T-helper 1 cell treated with Interleukin-12 subunit alpha and Interleukin-12 subunit beta and Interleukin-4 antibody, amounts not matched to agents 30 μg/mL and 1 μg/mL, for 36 hours (primary cell): ENCODE measurements around the gene PAMR1.

ENCODE experiments used
- H3K27ac Mint-ChIP-seq: one replicate; pipeline ENCODE4 v1.8.0; 2021; ENCODE audit warnings: mild to moderate bottlenecking, mixed read lengths
- H3K27me3 Mint-ChIP-seq: one replicate; pipeline ENCODE4 v1.8.0; 2021; ENCODE audit warnings: low read depth, mixed read lengths
- H3K36me3 Mint-ChIP-seq: one replicate; pipeline ENCODE4 v1.8.0; 2021; ENCODE audit warnings: low read depth, mixed read lengths
- H3K4me1 Mint-ChIP-seq: one replicate; pipeline ENCODE4 v1.8.0; 2021; ENCODE audit warnings: low read depth, mixed read lengths
- H3K4me3 Mint-ChIP-seq: one replicate; pipeline ENCODE4 v1.8.0; 2021; ENCODE audit warnings: mild to moderate bottlenecking, moderate library complexity, mixed read lengths
- H3K9me3 Mint-ChIP-seq: one replicate; pipeline ENCODE4 v1.8.0; 2021; ENCODE audit warnings: mixed read lengths

Gene PAMR1

GRCh38 chr11:35424157-35424940 is 101.1 kb downstream of the PAMR1 start:
- Mint-ChIP-seq H3K4me1 (peaks cover 3% of the 10 kb centered on the region), H3K27me3 (peaks cover 75% of the 10 kb centered on the region), H3K27ac (no peak overlapping the region), H3K9me3 (no peaks in the 10 kb centered on the region), H3K4me3 (no peak overlapping the region), H3K36me3 (no peaks in the 10 kb centered on the region)

DNA sequence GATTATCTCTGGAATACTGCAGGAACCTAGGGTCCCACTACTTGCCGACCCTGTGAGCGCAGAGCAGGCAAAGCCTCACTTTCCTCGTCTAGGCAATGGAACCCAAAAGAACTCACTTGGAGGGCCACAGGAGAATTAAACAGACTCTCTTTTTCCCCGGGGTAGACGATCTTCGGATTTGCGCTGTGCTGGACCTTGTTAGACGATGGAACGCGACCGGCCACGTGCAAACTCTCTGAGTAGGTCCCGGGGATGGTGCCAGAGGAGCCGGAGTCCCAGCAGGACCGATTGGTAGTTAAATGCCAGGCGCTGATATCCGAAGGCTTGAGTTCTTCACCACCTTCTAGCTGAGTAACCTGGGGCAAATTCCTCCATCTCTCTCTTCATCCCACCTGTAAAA is 105.0 kb downstream of the PAMR1 start:
- no peaks in the 10 kb centered on the region for H3K36me3 Mint-ChIP-seq
- peaks cover 87% of the 10 kb centered on the region for H3K27me3 Mint-ChIP-seq
- no peak overlapping the region for H3K27ac Mint-ChIP-seq
- H3K4me1 Mint-ChIP-seq, result peaks cover 6% of the 10 kb centered on the region
- H3K9me3 Mint-ChIP-seq, result no peaks in the 10 kb centered on the region
- no peak overlapping the region for H3K4me3 Mint-ChIP-seq

DNA sequence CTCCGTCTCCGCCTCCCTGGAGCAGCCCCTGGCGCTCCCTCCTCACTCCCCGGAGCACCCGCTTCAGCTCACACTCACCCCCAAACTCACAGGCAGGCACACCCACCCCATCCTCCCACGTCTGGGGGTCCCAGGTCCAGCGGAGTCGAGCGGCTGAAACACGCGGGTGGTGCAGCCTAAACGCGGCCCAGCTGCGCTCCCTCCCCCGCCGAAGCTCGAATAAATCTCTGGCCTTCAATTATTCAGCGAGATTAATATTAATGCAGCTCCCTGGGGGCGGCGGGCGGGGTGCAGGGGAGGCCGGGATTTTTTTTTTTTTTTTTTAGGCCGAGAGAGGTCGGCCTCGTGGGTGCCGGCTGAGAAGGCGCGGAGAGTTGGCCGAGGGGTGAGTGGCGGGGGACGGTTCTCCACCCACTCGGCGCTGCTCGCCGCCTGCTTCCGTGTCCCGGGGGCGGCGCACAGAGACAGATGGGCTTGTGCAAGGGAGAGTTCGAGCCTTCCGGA is 105.5 kb downstream of the PAMR1 start:
- peaks cover 6% of the 10 kb centered on the region for H3K4me1 Mint-ChIP-seq
- H3K36me3 Mint-ChIP-seq, result no peaks in the 10 kb centered on the region
- H3K4me3 Mint-ChIP-seq, result no peak overlapping the region
- no peak overlapping the region for H3K27ac Mint-ChIP-seq
- H3K9me3 Mint-ChIP-seq, result no peaks in the 10 kb centered on the region
- peaks cover 87% of the 10 kb centered on the region for H3K27me3 Mint-ChIP-seq

DNA sequence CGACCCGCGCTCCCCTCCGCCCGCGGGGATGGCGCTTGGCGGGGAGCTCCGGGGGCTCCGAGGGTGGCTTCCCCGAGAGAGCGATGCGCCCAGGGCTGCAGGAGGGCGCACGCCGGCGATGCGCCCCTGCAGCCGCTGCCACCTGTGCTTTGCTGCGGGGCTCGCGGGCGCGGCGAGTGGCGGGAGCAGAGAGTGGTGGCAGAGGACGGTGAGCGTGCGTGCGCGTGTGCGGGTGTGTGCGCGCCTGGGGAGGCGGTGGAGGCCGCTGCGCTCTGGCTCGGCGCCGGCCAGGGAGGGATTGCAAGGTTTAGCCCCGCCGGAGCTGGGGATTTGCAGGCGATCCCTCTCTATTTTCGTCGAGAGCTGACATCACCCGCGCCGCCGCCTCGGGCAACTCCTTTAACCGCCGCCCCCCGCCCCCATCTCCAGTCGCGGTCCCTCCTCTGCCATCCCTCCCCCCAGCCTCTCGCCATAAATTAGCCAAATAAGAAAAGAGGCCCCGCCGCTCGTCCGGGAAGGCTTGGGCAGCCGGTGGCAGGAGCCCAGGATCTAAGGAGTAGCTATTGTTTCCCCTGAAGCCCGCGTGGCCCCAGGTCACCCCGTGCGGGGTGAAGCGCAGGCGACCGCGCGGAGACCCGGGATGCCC is 106.1 kb downstream of the PAMR1 start, which contains the start of gene SLC1A2:
Gene SLC1A2 (minus strand): TSS at position 375 of the 646 bp plus-strand sequence. CDS start 592 bp downstream, outside the sequence.
- Mint-ChIP-seq H3K27me3 (peaks cover 86% of the 10 kb centered on the region), H3K27ac (no peak within 1 kb of the TSS), H3K9me3 (no peaks in the 10 kb centered on the region), H3K4me3 (peak within 1 kb of the TSS; percentile 14), H3K36me3 (no peaks in the 10 kb centered on the region), H3K4me1 (peaks cover 6% of the 10 kb centered on the region)

DNA sequence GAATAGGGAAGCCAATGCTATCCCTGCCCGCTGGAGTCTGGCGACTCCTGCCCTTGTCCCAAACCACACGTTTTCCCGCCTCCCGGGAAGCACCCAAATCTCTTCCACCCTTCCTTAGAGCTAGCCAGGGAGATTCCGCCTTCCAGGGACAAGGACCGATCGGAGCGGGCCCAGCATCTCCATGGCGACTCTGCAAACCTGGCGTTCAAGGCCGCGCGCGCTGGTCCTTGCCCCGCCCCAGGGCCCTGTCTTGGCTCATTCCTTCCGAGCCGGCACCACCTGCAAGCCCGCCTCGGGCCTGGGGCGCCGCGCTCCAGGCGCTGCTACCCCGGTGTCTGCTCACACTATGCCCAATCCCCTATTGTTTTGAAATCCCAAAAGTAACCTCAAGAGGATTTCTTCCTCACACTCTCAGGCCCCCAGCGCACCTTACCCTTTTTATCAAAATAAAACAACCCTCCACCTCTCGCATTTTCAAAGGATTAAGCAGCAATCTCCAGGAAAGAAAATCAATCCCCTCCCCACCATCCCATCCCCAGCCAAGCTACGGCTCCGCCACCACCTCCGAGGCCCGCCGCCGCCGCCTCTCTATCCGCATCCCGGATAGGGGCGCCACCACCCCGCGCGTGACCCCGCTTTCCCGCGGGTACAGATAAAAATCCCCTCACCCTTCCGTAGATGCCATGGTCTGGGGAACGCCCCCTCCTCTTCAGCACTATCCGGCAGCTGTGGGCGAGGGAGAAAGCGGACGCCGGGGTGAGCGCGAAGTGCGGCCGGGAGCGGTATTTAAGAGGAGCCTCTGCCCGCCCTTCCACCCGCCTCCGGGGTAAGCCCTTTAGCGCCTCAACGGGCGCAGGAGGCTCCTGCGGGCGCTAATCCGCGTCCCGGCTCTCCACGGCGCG is 106.9 kb downstream of the PAMR1 start:
- H3K9me3 Mint-ChIP-seq, result no peaks in the 10 kb centered on the region
- peaks cover 86% of the 10 kb centered on the region for H3K27me3 Mint-ChIP-seq
- H3K4me3 Mint-ChIP-seq, result peak overlapping the region; percentile 14
- H3K36me3 Mint-ChIP-seq, result no peaks in the 10 kb centered on the region
- H3K27ac Mint-ChIP-seq, result no peak overlapping the region
- H3K4me1 Mint-ChIP-seq, result peaks cover 6% of the 10 kb centered on the region

GRCh38 chr11:35415487-35415886 is 109.9 kb downstream of the PAMR1 start:
- H3K4me3 Mint-ChIP-seq, result no peak overlapping the region
- no peaks in the 10 kb centered on the region for H3K9me3 Mint-ChIP-seq
- H3K27me3 Mint-ChIP-seq, result peaks cover 75% of the 10 kb centered on the region
- peaks cover 6% of the 10 kb centered on the region for H3K4me1 Mint-ChIP-seq
- no peak overlapping the region for H3K27ac Mint-ChIP-seq
- no peaks in the 10 kb centered on the region for H3K36me3 Mint-ChIP-seq

GRCh38 chr11:35414776-35415175 is 110.6 kb downstream of the PAMR1 start:
- Mint-ChIP-seq H3K27ac (no peak overlapping the region), H3K27me3 (peaks cover 74% of the 10 kb centered on the region), H3K4me3 (no peak overlapping the region), H3K9me3 (no peaks in the 10 kb centered on the region), H3K4me1 (peaks cover 3% of the 10 kb centered on the region), H3K36me3 (no peaks in the 10 kb centered on the region)

DNA sequence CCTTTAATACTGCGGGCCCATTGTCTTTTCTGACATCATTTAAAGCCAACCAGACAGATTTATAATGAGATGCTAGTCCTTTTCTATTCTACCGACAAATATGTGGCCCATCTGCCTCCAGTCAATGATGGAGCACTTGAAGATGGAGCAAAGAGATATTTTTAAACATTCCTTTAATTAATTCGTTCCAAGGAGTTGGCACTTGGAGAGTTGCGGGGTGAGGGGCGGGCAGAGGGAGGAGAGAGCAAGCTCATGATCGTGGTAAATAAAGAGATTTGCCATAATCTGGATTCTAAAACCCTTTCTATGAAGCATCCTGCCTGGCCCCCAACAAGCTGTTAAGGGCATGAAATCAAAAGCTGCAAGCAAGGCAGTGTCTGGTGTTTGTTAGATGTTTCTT is 111.1 kb downstream of the PAMR1 start:
- Mint-ChIP-seq H3K27ac (no peak overlapping the region), H3K4me1 (peaks cover 3% of the 10 kb centered on the region), H3K9me3 (no peaks in the 10 kb centered on the region), H3K4me3 (no peak overlapping the region), H3K36me3 (no peaks in the 10 kb centered on the region), H3K27me3 (peaks cover 74% of the 10 kb centered on the region)

DNA sequence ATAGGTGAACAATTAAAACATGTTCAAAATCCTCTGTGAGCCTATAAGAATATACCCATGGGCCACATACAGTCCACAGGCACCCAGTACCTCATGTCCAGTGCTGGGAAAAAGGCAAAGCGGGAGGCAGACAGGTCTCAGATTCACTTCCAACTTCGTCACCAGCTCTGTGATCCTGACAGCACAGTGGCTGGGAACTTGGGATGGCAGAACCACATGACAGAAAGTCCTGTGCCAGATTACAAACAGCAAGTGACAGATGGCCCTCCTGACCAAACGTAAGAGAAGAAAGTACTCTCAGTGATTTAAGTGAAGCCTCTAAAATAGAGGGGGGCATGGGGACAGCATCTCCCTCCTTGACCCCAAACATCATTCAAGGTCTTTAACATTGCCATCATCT is 111.8 kb downstream of the PAMR1 start:
- H3K36me3 Mint-ChIP-seq, result no peaks in the 10 kb centered on the region
- H3K27me3 Mint-ChIP-seq, result peaks cover 75% of the 10 kb centered on the region
- H3K4me1 Mint-ChIP-seq, result peaks cover 3% of the 10 kb centered on the region
- H3K9me3 Mint-ChIP-seq, result no peaks in the 10 kb centered on the region
- no peak overlapping the region for H3K27ac Mint-ChIP-seq
- no peak overlapping the region for H3K4me3 Mint-ChIP-seq

GRCh38 chr11:35412285-35412684 is 113.1 kb downstream of the PAMR1 start:
- Mint-ChIP-seq H3K27ac (no peak overlapping the region), H3K4me1 (no peaks in the 10 kb centered on the region), H3K27me3 (peaks cover 62% of the 10 kb centered on the region), H3K36me3 (no peaks in the 10 kb centered on the region), H3K9me3 (no peaks in the 10 kb centered on the region), H3K4me3 (no peak overlapping the region)

GRCh38 chr11:35407041-35407440 is 118.4 kb downstream of the PAMR1 start:
- H3K4me1 Mint-ChIP-seq, result peaks cover 2% of the 10 kb centered on the region
- no peaks in the 10 kb centered on the region for H3K9me3 Mint-ChIP-seq
- no peak overlapping the region for H3K27ac Mint-ChIP-seq
- no peak overlapping the region for H3K4me3 Mint-ChIP-seq
- peaks cover 16% of the 10 kb centered on the region for H3K27me3 Mint-ChIP-seq
- no peaks in the 10 kb centered on the region for H3K36me3 Mint-ChIP-seq

GRCh38 chr11:35404388-35404775 is 121.0 kb downstream of the PAMR1 start:
- Mint-ChIP-seq H3K4me1 (peaks cover 2% of the 10 kb centered on the region), H3K27me3 (peaks cover 15% of the 10 kb centered on the region), H3K4me3 (no peak overlapping the region), H3K36me3 (no peaks in the 10 kb centered on the region), H3K27ac (no peak overlapping the region), H3K9me3 (no peaks in the 10 kb centered on the region)

GRCh38 chr11:35403765-35404387 is 121.5 kb downstream of the PAMR1 start:
- Mint-ChIP-seq H3K9me3 (no peaks in the 10 kb centered on the region), H3K4me3 (no peak overlapping the region), H3K36me3 (no peaks in the 10 kb centered on the region), H3K4me1 (peaks cover 2% of the 10 kb centered on the region), H3K27me3 (peaks cover 20% of the 10 kb centered on the region), H3K27ac (no peak overlapping the region)
